ENCODE results near the gene PPL.

DNA sequence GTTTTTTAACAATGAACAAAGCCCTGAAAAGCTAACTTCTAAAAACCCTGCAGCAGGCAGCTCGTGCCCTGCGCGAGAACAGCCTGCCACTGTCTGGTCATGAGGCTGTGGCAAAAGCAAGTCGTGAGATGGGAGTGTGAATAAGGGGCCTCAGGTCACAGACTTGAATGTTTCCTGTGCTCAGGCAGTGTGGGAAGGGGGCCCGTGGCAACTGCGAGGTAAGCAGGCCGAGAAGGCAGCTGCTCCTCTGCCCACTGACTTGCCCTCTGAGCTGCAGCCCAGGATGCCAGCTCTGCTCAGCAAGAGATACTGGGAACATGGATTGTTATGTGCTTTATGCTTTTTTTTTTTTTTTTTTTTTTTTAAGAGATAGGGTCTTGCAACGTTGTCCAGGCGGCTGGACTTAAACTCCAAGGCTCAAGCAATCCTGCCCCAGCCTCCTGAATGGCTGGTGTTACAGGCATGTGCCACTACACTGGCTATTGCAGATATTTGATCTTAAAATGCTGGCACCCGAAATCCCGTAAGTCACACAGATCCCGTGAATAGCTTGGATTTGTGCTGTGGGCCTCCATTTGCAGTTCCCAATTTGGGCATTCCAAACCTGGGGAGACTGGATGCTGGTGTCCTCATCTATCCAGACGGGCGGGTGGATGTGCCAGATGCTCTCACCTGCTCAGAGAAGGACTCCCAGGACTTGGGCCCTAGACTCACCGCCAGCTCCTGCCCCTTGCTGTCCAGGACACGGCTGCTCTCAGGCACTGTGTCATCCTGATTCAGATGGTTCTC lies 45.7 kb downstream of the PPL start:
- TF ChIP-seq, protein P1, sequence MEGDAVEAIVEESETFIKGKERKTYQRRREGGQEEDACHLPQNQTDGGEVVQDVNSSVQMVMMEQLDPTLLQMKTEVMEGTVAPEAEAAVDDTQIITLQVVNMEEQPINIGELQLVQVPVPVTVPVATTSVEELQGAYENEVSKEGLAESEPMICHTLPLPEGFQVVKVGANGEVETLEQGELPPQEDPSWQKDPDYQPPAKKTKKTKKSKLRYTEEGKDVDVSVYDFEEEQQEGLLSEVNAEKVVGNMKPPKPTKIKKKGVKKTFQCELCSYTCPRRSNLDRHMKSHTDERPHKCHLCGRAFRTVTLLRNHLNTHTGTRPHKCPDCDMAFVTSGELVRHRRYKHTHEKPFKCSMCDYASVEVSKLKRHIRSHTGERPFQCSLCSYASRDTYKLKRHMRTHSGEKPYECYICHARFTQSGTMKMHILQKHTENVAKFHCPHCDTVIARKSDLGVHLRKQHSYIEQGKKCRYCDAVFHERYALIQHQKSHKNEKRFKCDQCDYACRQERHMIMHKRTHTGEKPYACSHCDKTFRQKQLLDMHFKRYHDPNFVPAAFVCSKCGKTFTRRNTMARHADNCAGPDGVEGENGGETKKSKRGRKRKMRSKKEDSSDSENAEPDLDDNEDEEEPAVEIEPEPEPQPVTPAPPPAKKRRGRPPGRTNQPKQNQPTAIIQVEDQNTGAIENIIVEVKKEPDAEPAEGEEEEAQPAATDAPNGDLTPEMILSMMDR (conservative IDR thresholded peaks at IDR 0.05 in 1 of 2, IDR thresholded peaks at IDR 0.05 in 1 of 2; ENCODE audit: extremely low read depth in 1 of 2, insufficient read depth in 1 of 2, low read depth in 1 of 2, low read length in 2 of 2): no peak
- no peak for TF ChIP-seq EZH2 (IDR thresholded peaks at IDR 0.05; ENCODE audit: borderline replicate concordance, low read length)
